Endothelial cell (in vitro differentiated cells): Measurements from ENCODE around the gene SRSF12. TPM values are rescaled to one million over a fixed set of nuclear protein-coding genes. Genes with fewer than 3 reads are reported as not detected.

ENCODE experiments used
- DNase-seq: peaks from one replicate; pipeline ENCODE4 v3.0.0; 2021; ENCODE audit warnings: low spot score
- H3K27ac Mint-ChIP-seq: one replicate; pipeline ENCODE4 v1.8.0; 2021; ENCODE audit warnings: mixed read lengths, inconsistent platforms; ENCODE audit not compliant: unreplicated experiment
- H3K27me3 Mint-ChIP-seq: one replicate; pipeline ENCODE4 v1.8.0; 2021; ENCODE audit warnings: mild to moderate bottlenecking, moderate library complexity, mixed read lengths, inconsistent platforms; ENCODE audit not compliant: unreplicated experiment
- H3K36me3 Mint-ChIP-seq: one replicate; pipeline ENCODE4 v1.8.0; 2021; ENCODE audit warnings: mild to moderate bottlenecking, low read depth, mixed read lengths, inconsistent platforms; ENCODE audit not compliant: unreplicated experiment
- H3K4me1 Mint-ChIP-seq: one replicate; pipeline ENCODE4 v1.8.0; 2021; ENCODE audit warnings: mild to moderate bottlenecking, mixed read lengths, inconsistent platforms; ENCODE audit not compliant: unreplicated experiment
- H3K4me3 Mint-ChIP-seq: one replicate; pipeline ENCODE4 v1.8.0; 2021; ENCODE audit warnings: mild to moderate bottlenecking, mixed read lengths, inconsistent platforms; ENCODE audit not compliant: unreplicated experiment
- H3K9me3 Mint-ChIP-seq: one replicate; pipeline ENCODE4 v1.8.0; 2021; ENCODE audit warnings: mixed read lengths, inconsistent platforms; ENCODE audit not compliant: unreplicated experiment
- total RNA-seq: library from RNA; stranded (reverse); fragmentation: NEBNext Ultra II Directional; extraction: Animal tissue kit (Norgen Biotek cat#: 25700); gene quantifications from one replicate; pipeline ENCODE4 v1.2.1, GENCODE V29; 2021; ENCODE audit not compliant: unreplicated experiment
- TF ChIP-seq, protein P1 (sequence below): fragments of 200-600 bp; sonication (generic); IDR thresholded peaks from one replicate; pipeline ENCODE4 v1.5.0; 2021; ENCODE audit warnings: antibody characterized with exemption; ENCODE audit not compliant: unreplicated experiment

The SRSF12 gene
- total RNA-seq, 1 donor from 2014 or later, result 3.9 TPM

DNA sequence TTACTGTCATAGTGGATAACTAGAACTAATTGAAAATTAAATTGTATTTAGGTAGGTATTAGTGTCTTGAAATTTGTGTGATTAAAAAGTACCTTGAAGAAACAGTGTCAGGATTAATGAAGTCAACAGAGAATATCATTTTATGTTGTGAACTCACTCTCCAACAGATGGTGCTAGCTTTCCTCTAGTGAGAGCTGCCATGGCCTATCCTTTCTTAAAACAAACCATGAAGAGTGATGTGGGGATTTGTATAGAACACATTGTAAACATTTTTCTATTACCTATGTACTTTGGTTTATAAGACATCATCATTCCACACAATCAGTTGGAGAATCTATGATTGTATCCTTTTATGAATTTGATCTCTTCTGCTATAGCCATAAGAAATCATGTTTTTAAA is 4.8 kb upstream of the SRSF12 start:
- TF ChIP-seq, protein P1, sequence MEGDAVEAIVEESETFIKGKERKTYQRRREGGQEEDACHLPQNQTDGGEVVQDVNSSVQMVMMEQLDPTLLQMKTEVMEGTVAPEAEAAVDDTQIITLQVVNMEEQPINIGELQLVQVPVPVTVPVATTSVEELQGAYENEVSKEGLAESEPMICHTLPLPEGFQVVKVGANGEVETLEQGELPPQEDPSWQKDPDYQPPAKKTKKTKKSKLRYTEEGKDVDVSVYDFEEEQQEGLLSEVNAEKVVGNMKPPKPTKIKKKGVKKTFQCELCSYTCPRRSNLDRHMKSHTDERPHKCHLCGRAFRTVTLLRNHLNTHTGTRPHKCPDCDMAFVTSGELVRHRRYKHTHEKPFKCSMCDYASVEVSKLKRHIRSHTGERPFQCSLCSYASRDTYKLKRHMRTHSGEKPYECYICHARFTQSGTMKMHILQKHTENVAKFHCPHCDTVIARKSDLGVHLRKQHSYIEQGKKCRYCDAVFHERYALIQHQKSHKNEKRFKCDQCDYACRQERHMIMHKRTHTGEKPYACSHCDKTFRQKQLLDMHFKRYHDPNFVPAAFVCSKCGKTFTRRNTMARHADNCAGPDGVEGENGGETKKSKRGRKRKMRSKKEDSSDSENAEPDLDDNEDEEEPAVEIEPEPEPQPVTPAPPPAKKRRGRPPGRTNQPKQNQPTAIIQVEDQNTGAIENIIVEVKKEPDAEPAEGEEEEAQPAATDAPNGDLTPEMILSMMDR, result no peak
- Mint-ChIP-seq H3K27me3 (peaks cover 4% of the 10 kb centered on the region), H3K27ac (no peak overlapping the region), H3K4me1 (no peaks in the 10 kb centered on the region), H3K9me3 (no peaks in the 10 kb centered on the region), H3K4me3 (no peak overlapping the region), H3K36me3 (no peaks in the 10 kb centered on the region)
- DNase-seq, result no peak

DNA sequence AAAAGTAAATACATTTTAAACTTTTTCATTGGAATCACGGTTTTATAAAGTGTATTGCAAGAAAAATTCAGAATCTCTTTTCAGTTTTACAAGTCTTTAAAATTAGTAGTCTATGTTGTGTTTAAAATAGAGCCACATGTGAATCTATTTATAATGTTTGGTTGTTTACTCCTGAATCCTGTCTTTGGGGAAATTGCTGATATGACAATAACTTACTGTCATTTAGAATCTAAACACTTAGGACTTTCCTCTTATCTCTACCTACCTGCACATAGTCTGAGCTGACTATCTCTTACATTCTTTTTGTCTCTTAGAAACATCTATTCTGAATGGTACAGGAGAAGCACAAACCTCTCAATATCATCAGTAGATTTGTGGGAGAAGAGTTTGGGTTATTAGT is 4.1 kb upstream of the SRSF12 start:
- H3K4me3 Mint-ChIP-seq, result no peak overlapping the region
- no peak for DNase-seq
- TF ChIP-seq, protein P1, result no peak
- peaks cover 4% of the 10 kb centered on the region for H3K27me3 Mint-ChIP-seq
- H3K36me3 Mint-ChIP-seq, result peaks cover 4% of the 10 kb centered on the region
- no peaks in the 10 kb centered on the region for H3K9me3 Mint-ChIP-seq
- H3K4me1 Mint-ChIP-seq, result peaks cover 3% of the 10 kb centered on the region
- no peak overlapping the region for H3K27ac Mint-ChIP-seq

DNA sequence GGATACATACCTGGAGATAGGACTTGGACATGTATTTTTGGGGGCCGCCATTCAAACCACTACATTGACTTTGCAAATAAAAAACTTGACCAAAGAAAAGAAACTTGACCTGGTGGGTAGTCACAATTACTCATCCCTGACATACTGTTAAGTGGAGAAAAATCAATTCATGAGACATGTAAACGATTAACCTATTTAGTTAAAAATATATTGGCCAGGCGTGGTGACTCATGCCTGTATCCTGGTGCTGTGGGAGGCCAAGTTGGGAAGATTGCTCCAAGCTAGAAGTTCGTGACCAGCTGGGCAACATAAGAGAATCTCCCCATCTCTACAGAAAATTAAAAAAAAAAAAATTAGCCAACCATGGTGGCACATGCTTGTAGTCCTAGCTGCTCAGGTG is 2.5 kb upstream of the SRSF12 start:
- DNase-seq, result no peak
- Mint-ChIP-seq H3K9me3 (no peaks in the 10 kb centered on the region), H3K27me3 (peaks cover 4% of the 10 kb centered on the region), H3K27ac (no peak overlapping the region), H3K4me3 (no peak overlapping the region), H3K4me1 (peaks cover 6% of the 10 kb centered on the region), H3K36me3 (peaks cover 4% of the 10 kb centered on the region)
- TF ChIP-seq, protein P1, result no peak

DNA sequence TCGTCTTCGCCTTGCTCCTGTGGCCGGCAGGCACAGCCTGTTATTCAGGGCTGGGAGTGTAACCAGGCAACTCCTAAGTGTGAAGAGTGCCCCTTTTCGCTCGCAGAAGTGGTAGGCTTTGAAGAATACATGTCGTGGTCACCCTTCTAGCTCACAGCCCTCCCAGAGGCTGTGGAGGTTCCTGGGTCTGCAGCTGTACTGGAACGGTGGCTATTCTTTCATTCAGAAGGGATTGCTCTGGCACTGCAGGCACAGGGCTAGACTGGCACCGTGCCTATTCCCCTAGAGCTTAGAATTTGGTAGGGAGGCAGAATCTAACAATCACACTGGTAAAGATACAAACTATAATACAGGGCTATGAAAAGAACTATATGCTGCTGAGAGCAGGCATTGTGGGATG is 1.1 kb upstream of the SRSF12 start:
- H3K27me3 Mint-ChIP-seq, result peaks cover 4% of the 10 kb centered on the region
- no peak overlapping the region for H3K27ac Mint-ChIP-seq
- H3K4me3 Mint-ChIP-seq, result peak overlapping the region; percentile 83
- H3K9me3 Mint-ChIP-seq, result no peaks in the 10 kb centered on the region
- no peak for DNase-seq
- peaks cover 6% of the 10 kb centered on the region for H3K4me1 Mint-ChIP-seq
- H3K36me3 Mint-ChIP-seq, result peaks cover 4% of the 10 kb centered on the region
- TF ChIP-seq, protein P1, result no peak

DNA sequence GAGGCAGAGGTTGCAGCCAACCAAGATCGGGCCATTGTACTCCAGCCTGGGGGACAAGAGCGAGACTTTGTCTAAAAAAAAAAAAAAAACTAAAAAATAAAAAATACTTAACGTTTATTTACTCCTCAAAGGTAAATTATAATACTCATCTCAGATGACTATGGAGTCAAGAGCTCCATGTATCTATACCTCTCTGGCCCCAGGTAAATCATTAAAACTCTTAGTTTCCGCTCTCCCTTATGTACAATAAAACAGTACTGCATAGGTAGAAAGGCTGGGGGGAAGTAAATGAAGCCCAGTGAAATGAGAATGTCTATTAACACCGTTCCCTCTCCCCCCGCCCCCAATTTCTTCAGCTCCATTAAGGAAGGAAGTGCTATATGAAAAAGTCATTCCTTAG is 1.2 kb downstream of the SRSF12 start:
- DNase-seq, result no peak
- H3K36me3 Mint-ChIP-seq, result peaks cover 4% of the 10 kb centered on the region
- TF ChIP-seq, protein P1, result no peak
- peaks cover 4% of the 10 kb centered on the region for H3K27me3 Mint-ChIP-seq
- H3K4me3 Mint-ChIP-seq, result peak overlapping the region; percentile 94
- H3K4me1 Mint-ChIP-seq, result peaks cover 6% of the 10 kb centered on the region
- H3K9me3 Mint-ChIP-seq, result no peaks in the 10 kb centered on the region
- H3K27ac Mint-ChIP-seq, result no peak overlapping the region
